Measurements from ENCODE around the gene KDM5B.

KDM5B gene

GRCh38 chr1:202812176-202813026, 4.2 kb upstream of the KDM5B start:
- TF ChIP-seq CTCF (IDR thresholded peaks at IDR 0.05; ENCODE audit: insufficient read depth, missing control alignments) = no peak
- FAIRE-seq = no peak
- no peak for DNase-seq (ENCODE audit: insufficient read length, low spot score)

GRCh38 chr1:202811296-202812175, 3.3 kb upstream of the KDM5B start:
- FAIRE-seq = no peak
- DNase-seq (ENCODE audit: insufficient read length, low spot score) = no peak
- TF ChIP-seq CTCF (IDR thresholded peaks at IDR 0.05; ENCODE audit: insufficient read depth, missing control alignments) = no peak

DNA sequence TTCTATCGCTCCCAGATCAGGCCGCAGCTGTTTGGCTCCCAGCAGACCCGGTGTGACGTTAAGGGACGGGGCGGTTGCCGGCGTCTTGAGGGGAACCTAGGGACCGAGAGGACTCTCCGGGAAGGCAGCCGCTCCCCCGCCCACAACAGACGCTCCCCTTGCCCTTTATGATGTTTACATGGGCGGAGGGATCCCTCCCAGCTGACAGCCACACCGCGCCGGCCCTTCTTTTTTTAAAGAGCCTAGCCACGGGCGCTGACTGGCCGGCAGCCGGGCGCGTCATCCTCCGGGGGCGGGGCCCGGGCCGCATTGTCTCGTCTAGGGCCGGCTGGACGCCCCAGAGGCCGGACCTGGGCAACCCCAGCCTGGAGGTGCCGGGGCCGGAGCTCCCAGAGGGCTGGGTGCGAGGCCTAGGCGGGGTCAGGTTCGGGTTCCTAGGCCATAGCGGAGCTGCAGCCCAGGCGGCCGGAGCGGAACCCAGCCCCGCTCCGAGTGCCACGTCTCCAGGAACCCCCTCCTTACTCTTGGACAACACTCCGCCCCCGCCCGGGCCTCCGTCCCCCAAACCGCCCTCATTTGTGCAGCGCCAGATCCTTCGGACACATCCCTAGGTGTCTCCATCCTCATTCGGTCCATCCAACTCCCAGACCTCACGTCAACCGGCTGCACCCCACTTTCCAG, 2.5 kb upstream of the KDM5B start, which contains the start of gene PCAT6:
Gene PCAT6, plus strand, starts transcription at position 340 of the 681 bp plus-strand sequence.
- DNase-seq (ENCODE audit: insufficient read length, low spot score) (peak; percentile 99), FAIRE-seq (no peak)
- no peak for TF ChIP-seq CTCF (IDR thresholded peaks at IDR 0.05; ENCODE audit: insufficient read depth, missing control alignments)

- no peak for FAIRE-seq
- DNase-seq (ENCODE audit: insufficient read length, low spot score) = no peak
- no peak for TF ChIP-seq CTCF (IDR thresholded peaks at IDR 0.05; ENCODE audit: insufficient read depth, missing control alignments)
These were observed 2.0 kb upstream of the KDM5B start for GRCh38 chr1:202810193-202810614.

GRCh38 chr1:202809597-202810159, 1.5 kb upstream of the KDM5B start:
- FAIRE-seq (no peak), DNase-seq (ENCODE audit: insufficient read length, low spot score) (no peak)
- TF ChIP-seq CTCF (IDR thresholded peaks at IDR 0.05; ENCODE audit: insufficient read depth, missing control alignments) = no peak

DNA sequence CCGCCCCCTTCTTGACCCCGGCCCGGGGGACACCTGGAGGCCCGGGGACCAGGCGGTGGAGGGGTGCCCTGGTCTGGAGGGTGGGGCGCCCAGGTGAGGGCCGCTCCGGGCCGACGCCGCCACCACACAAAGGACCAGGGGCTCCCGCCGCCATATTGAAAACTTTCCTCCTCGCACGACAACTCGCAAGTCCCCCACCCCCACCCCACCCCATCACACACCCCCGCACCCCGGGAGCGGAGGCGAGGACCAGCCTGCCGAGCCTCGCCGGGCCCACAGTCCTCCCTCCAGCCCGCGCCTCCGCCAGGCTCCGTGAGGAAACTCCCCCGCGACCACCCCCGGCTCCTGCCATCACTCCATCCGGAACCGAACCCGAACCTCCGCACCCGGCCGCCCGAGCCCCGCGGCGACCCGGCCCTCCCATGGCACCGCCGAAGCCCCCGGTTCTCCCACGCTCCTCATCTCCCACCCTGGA, 733 bp downstream of the KDM5B start:
- TF ChIP-seq CTCF (IDR thresholded peaks at IDR 0.05; ENCODE audit: insufficient read depth, missing control alignments) = no peak
- DNase-seq (ENCODE audit: insufficient read length, low spot score) (peak; percentile 71), FAIRE-seq (no peak)
